H7 (cell line): ENCODE data around the gene CYP39A1. TPM values are rescaled to one million over a fixed set of nuclear protein-coding genes. Genes with fewer than 3 reads are reported as not detected.
"Not testable (repeated sequence)": the region's sequence is repeated elsewhere in the genome, so short reads cannot be mapped to it uniquely, and the experiment has no call there.

Experiments
- DNase-seq: peaks from one replicate; pipeline ENCODE4 v3.0.0; 2012
- H3K27me3 ChIP-seq: 2 replicates; pipeline ENCODE4 v1.6.0; 2011; ENCODE audit warnings: mild to moderate bottlenecking, low read length; ENCODE audit not compliant: control insufficient read depth, insufficient read depth
- H3K36me3 ChIP-seq: replicated peaks from 2 replicates; pipeline ENCODE4 v1.5.1; 2011; ENCODE audit warnings: low read length; ENCODE audit not compliant: control insufficient read depth, insufficient read depth
- H3K4me3 ChIP-seq: 2 replicates; pipeline ENCODE4 v1.5.1; 2011; ENCODE audit warnings: low read depth, mild to moderate bottlenecking, control low read depth, low read length, moderate library complexity; ENCODE audit not compliant: insufficient read depth
- total RNA-seq: library from RNA; depleted of rRNA; stranded (reverse); fragments of >200 nt; shearing (Covaris generic); gene quantifications from 2 replicates; pipeline ENCODE4 v1.2.3, GENCODE V29; 2014

CYP39A1 gene
- total RNA-seq, 1 experiment from 2014 or later = 0.38 TPM

DNA sequence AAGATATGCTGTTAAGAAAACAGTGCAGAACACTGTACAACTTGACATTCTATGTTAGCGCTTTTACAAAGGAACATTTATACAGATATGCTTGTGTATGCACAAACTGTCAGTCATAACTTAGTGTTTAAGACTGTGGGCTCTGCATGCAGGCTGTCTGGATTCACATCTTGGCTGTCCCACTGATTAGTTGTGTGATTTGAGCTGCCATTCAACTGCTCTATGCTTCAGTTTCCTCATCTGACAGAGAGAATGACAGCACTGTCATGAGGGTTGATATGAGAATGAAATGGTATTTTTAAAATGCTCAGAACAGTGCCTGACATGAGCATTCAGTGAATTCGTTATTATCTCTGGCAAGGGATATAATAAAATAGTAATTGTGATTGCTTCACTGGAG lies 8.9 kb upstream of the CYP39A1 start:
- DNase-seq = no peak
- Histone ChIP-seq H3K4me3 (no peak overlapping the region), H3K27me3 (no peaks in the 10 kb centered on the region), H3K36me3 (no peaks in the 10 kb centered on the region)

DNA sequence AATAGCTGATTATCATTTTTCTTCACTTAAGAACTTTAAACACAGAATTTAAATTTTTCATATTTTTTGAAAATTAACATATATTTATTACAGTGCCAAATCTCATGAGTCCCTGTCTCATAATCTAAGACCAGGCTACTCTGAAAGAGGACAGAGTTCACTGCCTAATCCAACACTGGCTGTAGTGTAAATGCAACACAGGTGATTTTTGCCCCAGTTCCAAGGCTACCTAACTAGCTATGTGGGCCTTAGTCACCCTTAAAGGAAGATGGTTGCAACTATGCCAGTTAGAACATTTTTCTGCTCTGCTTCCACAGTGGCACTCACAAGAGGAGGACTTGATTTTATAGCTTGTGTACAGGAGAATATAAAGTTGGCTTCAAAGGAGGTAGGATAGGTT lies 5.0 kb upstream of the CYP39A1 start:
- Histone ChIP-seq H3K27me3 (peaks cover 23% of the 10 kb centered on the region), H3K36me3 (no peaks in the 10 kb centered on the region), H3K4me3 (no peak overlapping the region)
- no peak for DNase-seq

DNA sequence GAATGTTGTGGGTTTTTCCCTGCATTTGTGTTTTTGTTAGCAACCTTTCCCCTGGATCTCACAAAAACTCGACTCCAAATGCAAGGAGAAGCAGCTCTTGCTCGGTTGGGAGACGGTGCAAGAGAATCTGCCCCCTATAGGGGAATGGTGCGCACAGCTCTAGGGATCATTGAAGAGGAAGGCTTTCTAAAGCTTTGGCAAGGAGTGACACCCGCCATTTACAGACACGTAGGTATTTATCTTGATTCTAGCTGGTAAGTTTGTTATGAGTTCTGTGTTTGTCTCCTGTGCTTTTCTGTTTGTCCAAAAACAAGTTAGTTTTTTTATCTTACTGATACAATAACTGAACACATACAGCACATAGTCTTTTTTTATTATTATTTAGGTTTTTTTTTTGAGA lies 3.2 kb upstream of the CYP39A1 start:
- peak; percentile 62 for DNase-seq
- H3K4me3 ChIP-seq = no peak overlapping the region

DNA sequence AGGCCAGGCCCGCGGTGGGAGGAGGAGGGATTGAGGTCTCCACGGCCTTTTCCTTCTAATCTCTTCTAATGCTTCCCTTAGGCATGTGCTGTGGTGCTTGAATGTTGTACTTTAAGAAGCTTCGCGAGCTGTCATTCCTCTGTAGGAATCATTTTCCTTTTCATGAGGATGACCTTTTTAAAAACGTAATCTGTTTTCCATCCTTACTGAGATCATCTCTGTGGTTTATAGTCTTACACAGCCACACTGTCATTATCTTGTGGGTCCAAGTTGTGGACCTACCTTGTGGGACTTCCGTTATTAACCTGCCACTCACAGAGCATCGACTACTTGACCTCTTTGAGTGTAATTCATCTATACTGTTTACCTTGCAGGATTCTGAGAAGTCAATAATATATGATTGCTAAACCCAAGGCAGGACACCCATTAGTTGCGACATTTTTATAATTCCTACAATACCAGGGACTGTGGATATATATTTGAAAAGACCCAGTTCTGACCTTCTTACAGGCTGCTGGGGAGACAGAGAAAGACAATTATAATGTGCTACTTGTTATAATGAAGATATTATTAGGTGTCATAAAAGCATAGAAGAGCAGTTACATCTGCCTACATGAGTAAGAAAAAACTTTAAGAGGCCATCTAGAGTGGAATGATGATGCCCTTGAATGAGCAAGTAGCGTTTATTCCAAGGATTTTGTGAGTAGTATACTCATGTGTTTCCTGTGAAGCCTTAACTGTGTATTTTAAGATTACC lies 999 bp upstream of the CYP39A1 start:
- DNase-seq = no peak
- H3K36me3 ChIP-seq = no peaks in the 10 kb centered on the region
- peak overlapping the region; percentile 79 for H3K4me3 ChIP-seq
- H3K27me3 ChIP-seq = peaks cover 25% of the 10 kb centered on the region

More for the DNA sequence above, 3.2 kb upstream of the CYP39A1 start:
- Histone ChIP-seq H3K36me3 (no peaks in the 10 kb centered on the region), H3K27me3 (peaks cover 25% of the 10 kb centered on the region)

DNA sequence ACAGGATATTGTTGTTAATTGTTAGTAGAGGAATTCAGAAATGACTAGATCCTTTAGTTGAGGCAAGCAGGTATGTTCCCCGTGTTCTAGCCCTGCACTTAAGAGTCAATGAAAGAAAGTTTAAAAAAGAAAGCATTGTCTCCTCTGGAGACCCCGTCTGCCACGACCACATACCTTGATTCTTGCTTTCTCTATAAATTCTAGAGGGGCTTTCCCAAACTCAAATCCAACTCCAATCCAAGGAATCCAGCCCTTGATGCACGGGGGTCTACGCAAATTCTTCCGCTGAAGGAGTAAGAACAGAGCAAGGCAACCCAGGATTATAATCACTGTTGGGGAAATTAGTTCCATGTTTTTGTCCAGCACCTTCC lies 401 bp downstream of the CYP39A1 start:
- no peaks in the 10 kb centered on the region for H3K36me3 ChIP-seq
- no peak for DNase-seq
- H3K27me3 ChIP-seq = peaks cover 25% of the 10 kb centered on the region
- peak overlapping the region; percentile 79 for H3K4me3 ChIP-seq

DNA sequence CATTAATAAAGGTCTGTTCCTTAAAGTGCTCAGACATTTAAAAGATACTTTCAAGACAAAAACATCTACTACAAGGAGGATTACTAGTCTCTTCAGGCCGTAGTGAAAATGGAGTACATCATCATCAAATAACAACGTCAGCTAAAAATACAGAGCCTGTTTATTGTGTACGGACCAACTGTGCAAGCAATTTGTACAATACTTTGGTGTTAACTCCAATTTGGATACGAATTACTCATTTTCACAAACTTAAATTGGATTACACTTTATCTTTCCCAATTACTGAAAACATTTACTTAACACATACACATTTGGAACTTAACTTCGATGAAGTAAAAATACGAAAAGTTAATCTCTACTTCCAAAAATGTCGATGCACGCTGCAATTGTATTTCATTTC lies 802 bp downstream of the CYP39A1 start:
- Histone ChIP-seq H3K4me3 (peak overlapping the region; percentile 79), H3K27me3 (peaks cover 25% of the 10 kb centered on the region), H3K36me3 (no peaks in the 10 kb centered on the region)
- DNase-seq = no peak

DNA sequence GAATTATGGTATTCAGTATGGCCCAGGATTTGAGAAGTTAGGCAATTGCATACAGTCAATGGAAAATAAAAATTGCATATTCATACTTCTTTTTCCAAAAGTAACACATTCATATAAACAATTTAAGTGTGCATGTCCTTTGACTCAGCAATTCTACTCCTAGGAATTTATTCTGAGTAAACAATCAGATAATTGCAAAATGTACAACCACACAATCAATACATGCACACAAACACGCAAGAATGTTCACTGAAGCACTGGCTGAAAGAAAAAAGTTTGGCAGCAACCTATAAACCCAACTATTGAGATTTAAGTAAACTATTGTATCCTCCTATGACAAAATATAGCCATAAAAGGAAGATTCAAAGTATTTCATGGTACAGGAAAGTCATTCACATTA lies 1.6 kb downstream of the CYP39A1 start:
- Histone ChIP-seq H3K36me3 (no peaks in the 10 kb centered on the region), H3K4me3 (no peak overlapping the region), H3K27me3 (peaks cover 25% of the 10 kb centered on the region)
- no peak for DNase-seq

DNA sequence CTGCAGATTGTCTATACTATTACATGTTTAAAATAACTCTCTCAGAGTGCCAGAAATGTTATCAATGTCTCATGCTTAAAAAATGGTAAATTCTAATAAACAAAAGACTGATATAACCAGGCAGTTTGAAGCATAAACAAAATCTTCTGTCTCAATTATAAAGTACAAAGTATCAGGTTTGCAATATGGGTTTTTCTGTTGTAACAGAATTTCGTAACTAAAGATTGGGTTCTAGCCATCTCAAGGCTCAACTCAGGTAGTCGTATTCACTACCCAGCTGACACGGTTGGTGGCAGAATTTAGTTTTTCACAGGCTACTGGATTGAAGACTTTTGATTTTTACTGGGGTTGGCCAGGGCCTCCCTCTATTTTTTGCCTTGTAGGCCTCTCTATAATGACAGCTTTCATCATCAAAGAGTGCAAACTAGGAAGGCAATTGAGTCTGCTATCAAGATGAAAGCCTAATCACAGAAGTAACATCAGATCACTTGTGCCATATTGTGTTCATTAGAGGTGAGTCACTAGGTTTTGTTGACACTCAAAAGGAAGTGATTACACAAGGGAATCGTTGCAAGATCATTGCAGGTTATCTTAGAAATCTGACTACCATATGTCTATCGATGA lies 3.6 kb downstream of the CYP39A1 start:
- peaks cover 13% of the 10 kb centered on the region for H3K27me3 ChIP-seq
- no peaks in the 10 kb centered on the region for H3K36me3 ChIP-seq
- DNase-seq = no peak

DNA sequence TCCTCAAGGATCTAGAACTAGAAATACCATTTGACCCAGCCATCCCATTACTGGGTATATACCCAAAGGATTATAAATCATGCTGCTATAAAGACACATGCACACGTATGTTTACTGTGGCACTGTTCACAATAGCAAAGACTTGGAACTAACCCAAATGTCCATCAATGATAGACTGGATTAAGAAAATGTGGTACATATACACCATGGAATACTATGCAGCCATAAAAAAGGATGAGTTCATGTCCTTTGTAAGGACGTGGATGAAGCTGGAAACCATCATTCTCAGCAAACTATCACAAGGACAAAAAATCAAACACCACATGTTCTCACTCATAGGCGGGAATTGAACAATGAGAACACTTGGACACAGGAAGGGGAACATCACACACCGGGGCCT lies 4.5 kb downstream of the CYP39A1 start:
- H3K36me3 ChIP-seq, H3K4me3 ChIP-seq, DNase-seq, H3K27me3 ChIP-seq: not testable (repeated sequence)

More for the DNA sequence above, 3.6 kb downstream of the CYP39A1 start:
- no peak overlapping the region for H3K4me3 ChIP-seq

DNA sequence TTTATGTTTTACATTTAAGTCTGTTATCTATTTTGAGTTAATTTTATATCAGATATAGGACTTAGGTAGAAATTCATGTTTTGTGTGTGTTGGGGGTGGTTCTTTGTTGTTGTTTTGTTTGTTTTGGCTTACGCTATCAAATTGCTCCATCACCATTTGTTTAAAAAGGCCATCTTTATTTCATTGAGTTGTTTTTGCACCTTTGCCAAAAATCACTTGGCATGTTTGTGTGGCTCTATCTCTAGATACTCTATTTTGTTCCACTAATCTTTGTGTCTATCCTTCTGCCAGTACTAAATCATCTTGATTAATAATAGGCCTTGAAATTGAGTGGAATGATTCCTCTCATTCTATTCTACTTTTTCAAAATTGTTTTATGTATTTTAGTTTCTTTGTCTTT lies 7.4 kb downstream of the CYP39A1 start:
- Histone ChIP-seq H3K4me3 (no peak overlapping the region), H3K27me3 (no peaks in the 10 kb centered on the region; the same call in 1 of the 2 replicates), H3K36me3 (no peaks in the 10 kb centered on the region)
- no peak for DNase-seq

DNA sequence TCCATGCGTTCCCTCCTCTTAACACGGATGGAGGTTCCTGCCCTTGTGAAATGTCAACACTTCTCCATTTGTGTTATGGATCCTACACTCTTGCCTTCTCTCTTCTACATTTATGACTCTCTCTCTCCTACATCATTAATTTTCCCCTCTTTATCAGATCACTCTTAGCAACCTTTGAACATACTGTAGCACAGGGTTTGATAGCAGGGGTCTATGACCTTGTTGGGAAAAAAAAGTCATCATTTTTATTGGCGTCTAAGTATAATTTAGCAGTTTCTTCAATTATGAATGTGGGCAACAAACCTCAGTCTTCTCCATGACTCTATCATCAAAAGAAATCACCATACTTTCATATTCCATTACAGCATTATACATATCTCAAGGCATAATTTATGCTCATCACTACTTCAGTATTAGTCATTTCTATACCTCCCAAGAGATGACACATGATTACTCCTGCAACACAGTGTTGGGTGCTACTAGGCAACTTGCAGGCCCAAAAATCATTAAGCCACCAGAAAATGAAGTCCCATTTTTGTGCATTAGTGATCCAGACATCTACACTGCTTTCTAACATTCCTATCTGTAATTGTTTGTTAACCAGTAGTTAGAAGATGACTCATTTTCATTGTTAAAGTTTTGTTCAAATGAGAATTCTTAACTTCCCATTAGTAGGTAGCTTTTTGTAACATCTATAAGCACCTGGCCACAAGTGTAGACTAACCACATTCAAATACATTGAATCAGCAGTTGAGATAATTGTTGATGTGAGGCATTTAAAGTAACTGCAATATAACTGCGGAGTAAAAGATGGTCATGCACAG lies 9.5 kb downstream of the CYP39A1 start:
- H3K4me3 ChIP-seq = no peak overlapping the region
- no peak for DNase-seq
- H3K27me3 ChIP-seq = no peaks in the 10 kb centered on the region; the same call in 1 of the 2 replicates
- no peaks in the 10 kb centered on the region for H3K36me3 ChIP-seq

DNA sequence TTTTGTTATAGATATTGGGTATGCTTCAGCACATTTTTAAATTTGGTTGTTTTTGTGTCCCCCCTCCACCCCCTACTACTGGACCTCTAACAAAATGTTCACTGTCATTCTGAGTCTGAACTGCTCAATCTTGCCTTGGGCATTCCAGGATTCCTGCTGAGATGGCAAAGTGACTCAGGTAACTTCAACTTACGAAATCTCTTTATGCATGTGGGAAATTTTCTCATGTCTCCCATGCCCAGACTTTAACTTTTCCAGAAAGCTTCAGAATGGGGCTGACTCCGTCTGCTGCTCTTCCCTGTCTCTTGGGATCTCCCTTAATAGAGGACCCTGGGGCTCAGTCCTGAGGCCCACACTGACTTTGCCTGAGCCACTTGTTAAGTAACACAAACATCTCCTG lies 14.0 kb downstream of the CYP39A1 start:
- DNase-seq = no peak
- Histone ChIP-seq H3K4me3 (no peak overlapping the region), H3K36me3 (no peaks in the 10 kb centered on the region), H3K27me3 (no peaks in the 10 kb centered on the region)

DNA sequence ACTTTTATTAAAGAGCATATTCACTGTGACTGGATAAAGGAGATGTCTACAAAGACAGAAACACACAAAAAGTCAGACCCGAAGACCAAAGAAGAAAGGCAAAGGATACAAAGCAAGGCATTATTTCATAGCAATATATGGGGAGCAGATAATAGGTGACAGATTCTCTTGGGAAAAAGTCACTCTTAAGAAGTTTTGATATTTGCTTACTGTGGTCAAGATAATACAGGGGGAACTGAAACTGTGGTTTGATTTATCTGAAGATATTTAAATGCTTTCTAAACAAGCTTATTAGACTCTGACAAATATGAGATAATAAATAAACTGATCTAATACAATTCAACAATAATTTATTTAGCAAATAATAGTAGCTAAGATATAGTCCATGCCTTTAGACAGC lies 14.7 kb downstream of the CYP39A1 start:
- Histone ChIP-seq H3K27me3 (no peaks in the 10 kb centered on the region), H3K4me3 (no peak overlapping the region)
- no peak for DNase-seq

DNA sequence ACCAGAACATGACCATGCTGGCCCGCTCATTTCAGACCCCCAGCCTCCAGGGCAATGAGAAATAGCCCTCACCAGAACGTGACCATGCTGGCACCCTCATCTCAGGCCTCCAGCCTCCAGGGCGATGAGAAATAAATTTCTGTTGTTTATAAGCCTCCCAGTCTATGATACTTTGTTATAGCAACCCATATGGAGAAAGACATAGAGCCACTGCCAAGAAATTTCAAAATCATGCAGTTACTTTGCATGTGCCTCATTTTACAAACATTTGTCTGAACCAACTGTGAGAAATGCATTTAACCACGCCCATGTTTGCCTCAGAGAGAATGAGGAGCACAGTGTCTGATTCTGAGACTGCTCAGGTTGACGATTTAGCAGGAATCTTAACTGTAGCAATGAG lies 15.5 kb downstream of the CYP39A1 start:
- no peak for DNase-seq
- Histone ChIP-seq H3K27me3 (no peaks in the 10 kb centered on the region), H3K4me3 (no peak overlapping the region), H3K36me3 (no peaks in the 10 kb centered on the region)

More for the DNA sequence above, 14.7 kb downstream of the CYP39A1 start:
- H3K36me3 ChIP-seq = no peaks in the 10 kb centered on the region

DNA sequence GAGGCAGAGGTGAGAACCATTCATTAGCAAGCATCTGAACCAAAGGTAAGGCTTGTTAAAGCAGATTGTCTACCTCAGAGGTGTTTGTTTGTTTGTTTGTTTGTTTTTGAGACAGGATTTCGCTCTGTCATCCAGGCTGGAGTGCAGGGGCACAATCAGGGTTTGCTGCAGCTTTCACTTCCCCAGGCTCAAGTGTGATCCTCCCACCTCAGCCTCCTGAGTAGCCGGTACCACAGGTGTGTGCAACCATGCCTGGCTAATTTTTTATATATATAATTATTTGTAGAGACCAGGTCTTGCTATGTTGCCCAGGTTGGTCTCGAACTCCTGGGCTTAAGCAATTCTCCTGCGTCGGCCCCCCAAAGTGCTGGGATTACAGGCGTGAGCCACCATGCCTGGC lies 17.2 kb downstream of the CYP39A1 start:
- no peak for DNase-seq
- Histone ChIP-seq H3K27me3 (no peaks in the 10 kb centered on the region), H3K36me3 (no peaks in the 10 kb centered on the region), H3K4me3 (no peak overlapping the region)
